K562 (cell line): ENCODE data around the gene IL36RN. TPM values are rescaled to one million over a fixed set of nuclear protein-coding genes. Genes with fewer than 3 reads are reported as not detected.

Experiments
- CBFA2T2 ChIP-seq: fragments of 450-650 bp; conservative IDR thresholded peaks from 2 replicates; pipeline ENCODE4 v1.6.1; 2017; ENCODE audit warnings: mild to moderate bottlenecking
- CTBP1 ChIP-seq: fragments of 450-650 bp; IDR thresholded peaks from 2 replicates; pipeline ENCODE4 v1.6.1; 2016; ENCODE audit warnings: borderline replicate concordance
- DACH1 ChIP-seq: fragments of 450-650 bp; IDR thresholded peaks from 2 replicates; pipeline ENCODE4 v1.6.1; 2018; ENCODE audit not compliant: partially characterized antibody
- EGR1 ChIP-seq: fragments of 450-650 bp; conservative IDR thresholded peaks from 2 replicates; pipeline ENCODE4 v1.6.1; 2017; ENCODE audit warnings: mild to moderate bottlenecking
- ELF4 ChIP-seq: fragments of 450-650 bp; formaldehyde crosslinking; IDR thresholded peaks from 2 replicates; pipeline ENCODE4 v1.4.0; 2022; ENCODE audit warnings: missing genetic modification characterization
- ELK3 ChIP-seq: fragments of 450-650 bp; formaldehyde crosslinking; IDR thresholded peaks from 2 replicates; pipeline ENCODE4 v1.4.0; 2020; ENCODE audit warnings: mild to moderate bottlenecking
- FUS ChIP-seq: fragments of 200-400 bp; formaldehyde crosslinking; optimal IDR thresholded peaks from 2 replicates; pipeline ENCODE3; 2017; ENCODE audit warnings: low read depth, low read length
- GATAD2B ChIP-seq: fragments of 450-650 bp; IDR thresholded peaks from 2 replicates; pipeline ENCODE4 v1.6.1; 2017; ENCODE audit warnings: mild to moderate bottlenecking, borderline replicate concordance
- HOMEZ ChIP-seq: fragments of 250-450 bp; sonication (Bioruptor Pico); IDR thresholded peaks from 2 replicates; pipeline ENCODE4 v1.4.0; 2020; ENCODE audit warnings: mild to moderate bottlenecking, moderate library complexity
- KAT8 ChIP-seq: fragments of 450-650 bp; IDR thresholded peaks from 2 replicates; pipeline ENCODE4 v1.6.1; 2016; ENCODE audit warnings: low read depth, mild to moderate bottlenecking
- KDM4B ChIP-seq, 2 experiments: fragments of 450-650 bp in 1 of 2; sonication (generic) in 1 of 2; IDR thresholded peaks; 2 replicates each; pipeline ENCODE4 v1.6.1; 2016 to 2017; ENCODE audit warnings: borderline replicate concordance in 2 of 2, antibody characterized with exemption in 1 of 2, low read depth in 1 of 2, mild to moderate bottlenecking in 1 of 2
- MAFF ChIP-seq: IDR thresholded peaks from 2 replicates; pipeline ENCODE4 v1.6.1; 2012; ENCODE audit warnings: low read length, improper control_type of control experiment
- MAFG ChIP-seq: fragments of 450-650 bp; conservative IDR thresholded peaks from 2 replicates; pipeline ENCODE4 v1.6.1; 2016; ENCODE audit warnings: missing genetic modification characterization, missing compliant biosample characterization
- MCM2 ChIP-seq: fragments of 450-650 bp; IDR thresholded peaks from 2 replicates; pipeline ENCODE4 v1.6.1; 2017; ENCODE audit warnings: low read depth, mild to moderate bottlenecking
- MECOM ChIP-seq: fragments of 250-450 bp; sonication (Bioruptor Pico); IDR thresholded peaks from 2 replicates; pipeline ENCODE4 v1.8.0; 2022; ENCODE audit warnings: inconsistent platforms
- PKNOX1 ChIP-seq: fragments of 450-650 bp; IDR thresholded peaks from 2 replicates; pipeline ENCODE4 v1.6.1; 2016
- RBM14 ChIP-seq: fragments of 200-400 bp; formaldehyde crosslinking; IDR thresholded peaks from 2 replicates; pipeline ENCODE4 v1.6.1; 2018; ENCODE audit warnings: low read depth, mild to moderate bottlenecking, low read length, moderate library complexity, borderline replicate concordance; ENCODE audit not compliant: insufficient read depth
- RCOR1 ChIP-seq, 2 experiments: IDR thresholded peaks; 2 replicates each; pipeline ENCODE4 v1.6.1; 2012; ENCODE audit warnings: low read depth in 2 of 2, low read length in 2 of 2, borderline replicate concordance in 1 of 2, improper control_type of control experiment in 1 of 2
- RHOXF2B ChIP-seq: fragments of 250-450 bp; sonication (Bioruptor Pico); conservative IDR thresholded peaks from 2 replicates; pipeline ENCODE4 v1.5.1; 2021
- TAF15 ChIP-seq: fragments of 200-400 bp; formaldehyde crosslinking; IDR thresholded peaks from 2 replicates; pipeline ENCODE4 v1.6.1; 2017; ENCODE audit warnings: mild to moderate bottlenecking, low read depth, low read length, moderate library complexity
- TAF7 ChIP-seq: fragments of 450-650 bp; IDR thresholded peaks from 2 replicates; pipeline ENCODE4 v1.6.1; 2016; ENCODE audit warnings: missing genetic modification characterization, missing compliant biosample characterization
- TBP ChIP-seq: optimal IDR thresholded peaks from 2 replicates; pipeline ENCODE3; 2011; ENCODE audit warnings: low read depth, low read length, improper control_type of control experiment
- TCF3 ChIP-seq: sonication (generic); formaldehyde crosslinking; IDR thresholded peaks from 2 replicates; pipeline ENCODE4 v1.4.0; 2020; ENCODE audit warnings: mild to moderate bottlenecking, missing genetic modification reagents
- TCF7 ChIP-seq: sonication (generic); IDR thresholded peaks from 2 replicates; pipeline ENCODE4 v1.6.1; 2016; ENCODE audit warnings: antibody characterized with exemption, borderline replicate concordance
- ZBTB1 ChIP-seq: sonication (generic); formaldehyde crosslinking; IDR thresholded peaks from 2 replicates; pipeline ENCODE4 v1.8.1; 2023; ENCODE audit warnings: missing genetic modification reagents, low read depth, mild to moderate bottlenecking, borderline replicate concordance
- ZBTB8A ChIP-seq: fragments of 450-650 bp; IDR thresholded peaks from 2 replicates; pipeline ENCODE4 v1.6.1; 2018; ENCODE audit warnings: mild to moderate bottlenecking, moderate library complexity; ENCODE audit not compliant: partially characterized antibody
- ZFP91 ChIP-seq: sonication (generic); formaldehyde crosslinking; IDR thresholded peaks from 2 replicates; pipeline ENCODE4 v1.8.0; 2022; ENCODE audit warnings: mild to moderate bottlenecking, missing genetic modification reagents
- ZNF124 ChIP-seq: sonication (generic); formaldehyde crosslinking; IDR thresholded peaks from 2 replicates; pipeline ENCODE4 v1.8.1; 2022; ENCODE audit warnings: missing genetic modification reagents
- polyA plus RNA-seq, 8 experiments: library from polyadenylated mRNA; depleted of rRNA in 4 of 8; stranded (reverse) in 5 of 8; unstranded in 3 of 8; fragments of >200 nt; fragmentation: Nextera tagmentation in 2 of 8; fragmentation: Illumina TruSeq in 1 of 8; extraction: Ambion mirVana in 2 of 8; extraction: Trizol in 1 of 8; gene quantifications; 2 replicates each; pipeline versions ENCODE4 v1.2.1 to v1.2.3, GENCODE V29; 2011 to 2014; ENCODE audit warnings: inconsistent platforms in 1 of 8, missing spikeins in 1 of 8
- total RNA-seq, 7 experiments: library from RNA; depleted of rRNA in 6 of 7; stranded (reverse); fragments of >200 nt in 6 of 7; fragmentation: Illumina TruSeq in 2 of 7; extraction: Trizol in 2 of 7; gene quantifications; 2 replicates each; pipeline versions ENCODE4 v1.2.1 to v1.2.3, GENCODE V29; 2011 to 2021; ENCODE audit warnings: low replicate concordance in 1 of 7

Gene IL36RN
- total and polyA plus RNA-seq, 9 of the 15 experiments (the other 6 are each of a cell fraction or from before 2014, with no cell fraction given): not detected

DNA sequence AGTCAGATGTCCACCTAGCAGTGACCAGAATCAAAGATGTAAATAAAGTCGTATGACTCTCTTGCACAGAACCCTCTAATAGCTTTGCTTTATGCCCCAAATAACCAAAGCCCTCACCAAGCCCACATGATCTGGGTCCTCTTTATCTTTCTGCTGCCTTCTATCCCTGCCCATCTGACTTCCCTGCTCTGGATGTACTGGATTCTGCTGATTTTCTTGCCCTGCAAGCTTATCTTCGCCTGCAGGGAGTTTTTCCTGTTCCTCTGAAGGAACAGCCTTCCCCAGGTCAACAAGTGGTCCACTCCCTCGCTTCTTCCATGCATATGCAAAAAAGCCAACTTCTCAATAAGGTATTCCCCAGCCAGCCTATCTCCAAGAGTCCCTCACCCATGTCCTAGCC, 25.0 kb upstream of the IL36RN start (continued):
- TF ChIP-seq ZFP91 (CRISPR knock-in tag) (no peak), TAF7 (tag) (no peak), RHOXF2B (CRISPR knock-in tag) (no peak), MAFG (tag) (no peak), TCF3 (peak; percentile 94), CTBP1 (peak; percentile 63; the same call in 1 of the 2 replicates), RBM14 (no peak), EGR1 (no peak), DACH1 (no peak), MCM2 (no peak), KDM4B (IDR thresholded peaks at IDR 0.05; ENCODE audit: borderline replicate concordance in 2 of 2, low read depth in 1 of 2) (no peak), MECOM (0 out of 2 replicates have a peak, but pooled peaks have one; percentile 5), ELK3 (CRISPR knock-in tag) (no peak), TBP (no peak), ELF4 (CRISPR knock-in tag) (peak; percentile 97), TCF7 (no peak), RCOR1 (IDR thresholded peaks at IDR 0.05; ENCODE audit: borderline replicate concordance in 1 of 2, low read depth in 2 of 2, low read length in 2 of 2) (peak; percentile 16 to 83; a peak in 3 of 4 replicates), ZBTB1 (CRISPR knock-in tag) (no peak), HOMEZ (no peak), KAT8 (no peak), ZNF124 (CRISPR knock-in tag) (no peak), FUS (no peak), MAFF (no peak), TAF15 (no peak), CBFA2T2 (peak; percentile 94), GATAD2B (no peak), PKNOX1 (no peak), ZBTB8A (no peak)
